Daoy (cell line): ENCODE results near the gene CRELD2. TPM values are rescaled to one million over a fixed set of nuclear protein-coding genes. Genes with fewer than 3 reads are reported as not detected.
A peak's percentile ranks its signal among the peaks of the same experiment; 100 is the strongest.

ENCODE experiments used
- DNase-seq: peaks from one replicate; pipeline ENCODE4 v3.0.0-alpha.2; 2015; ENCODE audit warnings: low read depth
- total RNA-seq: library from RNA; depleted of rRNA; stranded (reverse); fragments of >200 nt; shearing (Covaris generic); gene quantifications from 2 replicates; pipeline ENCODE4 v1.2.3, GENCODE V29; 2014

CRELD2 gene
- total RNA-seq, 1 experiment from 2014 or later = 59.4 TPM

DNA sequence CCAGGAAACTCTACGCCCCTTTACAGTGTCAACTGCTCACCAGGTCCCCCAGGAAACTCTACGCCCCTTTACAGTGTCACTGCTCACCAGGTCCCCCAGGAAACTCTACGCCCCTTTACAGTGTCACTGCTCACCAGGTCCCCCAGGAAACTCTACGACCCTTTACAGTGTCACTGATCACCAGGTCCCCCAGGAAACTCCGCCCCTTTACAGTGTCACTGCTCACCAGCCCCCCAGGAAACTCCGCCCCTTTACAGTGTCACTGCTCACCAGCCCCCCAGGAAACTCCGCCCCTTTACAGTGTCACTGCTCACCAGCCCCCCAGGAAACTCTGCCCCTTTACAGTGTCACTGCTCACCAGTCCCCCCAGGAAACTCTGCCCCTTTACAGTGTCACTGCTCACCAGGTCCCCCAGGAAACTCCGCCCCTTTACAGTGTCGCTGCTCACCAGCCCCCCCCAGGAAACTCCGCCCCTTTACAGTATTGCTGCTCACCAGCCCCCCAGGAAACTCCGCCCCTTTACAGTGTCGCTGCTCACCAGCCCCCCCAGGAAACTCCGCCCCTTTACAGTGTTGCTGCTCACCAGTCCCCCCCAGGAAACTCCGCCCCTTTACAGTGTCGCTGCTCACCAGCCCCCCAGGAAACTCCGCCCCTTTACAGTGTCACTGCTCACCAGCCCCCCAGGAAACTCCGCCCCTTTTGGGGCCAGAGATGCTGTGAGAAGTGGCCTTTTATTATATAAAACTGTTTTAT is 26.8 kb downstream of the CRELD2 start:
- DNase-seq = peak; percentile 49

DNA sequence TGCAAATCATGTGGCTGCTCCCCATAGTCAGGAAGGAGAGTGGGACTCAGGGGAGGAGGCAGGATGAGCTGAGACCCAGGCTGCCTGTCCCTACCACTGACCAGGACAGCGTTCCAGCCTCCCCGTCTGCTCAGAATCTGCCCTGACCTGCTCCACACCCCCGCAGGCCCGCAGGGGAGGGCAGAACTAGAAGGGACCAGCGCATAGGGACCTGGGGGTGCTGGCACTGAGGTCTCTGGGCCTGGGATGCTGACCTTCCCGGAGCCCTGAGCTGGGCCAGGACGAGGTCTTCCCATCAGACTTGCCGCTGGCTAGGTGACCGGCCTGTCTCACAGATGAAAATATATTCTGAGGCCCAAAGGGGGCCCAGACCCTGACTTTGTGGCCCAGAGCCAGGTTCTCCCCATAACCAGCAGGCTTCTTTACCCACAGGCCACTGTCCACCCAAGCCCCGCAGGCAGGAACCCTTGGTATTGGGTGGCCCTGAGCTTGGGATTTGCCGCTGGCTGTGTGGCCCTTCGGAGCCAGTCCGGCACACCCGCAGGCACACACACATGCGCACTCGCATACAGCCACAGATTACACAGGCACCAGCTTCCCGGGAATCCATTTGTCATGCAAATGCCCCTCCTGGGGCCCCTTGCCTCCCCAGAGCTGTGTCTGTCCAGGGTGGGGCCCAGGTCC is 28.3 kb downstream of the CRELD2 start:
- no peak for DNase-seq

DNA sequence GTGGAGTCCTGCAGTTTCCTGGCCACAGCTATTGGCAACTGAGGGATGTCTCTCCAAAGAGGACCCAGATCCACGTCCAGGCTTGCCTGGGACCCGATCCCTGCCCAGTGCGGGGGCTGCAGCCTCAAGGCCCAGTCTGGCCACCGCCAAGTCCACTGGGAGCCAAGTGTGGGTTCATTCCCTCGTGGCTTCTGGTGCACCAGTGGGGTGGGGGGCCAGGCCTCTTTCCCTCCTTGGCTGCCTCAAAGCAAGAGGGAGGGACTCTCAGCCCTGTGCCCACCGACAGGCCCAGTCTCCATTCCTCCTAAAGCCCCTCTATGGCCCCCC is 28.8 kb downstream of the CRELD2 start:
- no peak for DNase-seq

DNA sequence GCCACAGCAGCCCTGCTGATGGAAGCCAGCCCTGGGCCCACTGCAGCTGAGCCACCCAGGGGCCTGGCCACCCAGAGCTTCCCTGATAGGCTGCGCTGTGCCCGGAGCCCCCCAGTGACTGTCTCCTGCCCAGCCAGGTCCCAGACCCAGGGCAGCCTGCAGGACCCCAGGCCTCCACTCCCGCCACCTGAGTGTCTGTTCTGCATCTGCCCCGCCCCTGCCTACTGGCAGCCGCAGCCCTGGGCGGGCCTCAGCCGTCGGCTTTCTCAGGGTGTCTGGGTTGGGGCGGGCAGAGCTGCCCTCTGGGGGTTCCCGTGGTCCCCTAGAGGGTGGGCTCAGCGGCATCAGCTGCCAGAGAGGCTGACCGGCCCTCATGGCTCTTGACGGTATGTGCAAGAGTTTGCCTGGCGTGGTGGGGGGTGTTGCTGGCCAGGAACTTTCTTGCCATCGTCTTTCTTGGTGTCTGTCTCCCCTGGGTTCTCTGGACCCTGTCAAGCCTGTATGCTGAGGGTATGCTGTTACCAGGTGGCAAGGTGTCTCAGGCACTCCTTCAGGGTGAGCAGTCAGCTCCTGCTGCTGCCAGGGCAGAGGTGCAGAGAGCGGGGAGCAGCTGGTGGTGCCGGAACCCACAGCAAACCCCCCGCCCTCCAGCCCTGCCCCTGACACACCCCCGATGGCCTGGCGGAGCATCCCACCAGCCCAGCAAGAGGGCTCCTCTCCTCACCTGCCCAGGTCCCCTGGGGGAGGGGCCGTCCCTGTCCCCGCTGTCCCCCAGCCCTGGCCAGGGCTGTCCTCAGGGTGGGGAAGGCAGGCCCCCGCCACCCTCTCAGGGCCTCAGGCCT is 29.9 kb downstream of the CRELD2 start:
- no peak for DNase-seq

DNA sequence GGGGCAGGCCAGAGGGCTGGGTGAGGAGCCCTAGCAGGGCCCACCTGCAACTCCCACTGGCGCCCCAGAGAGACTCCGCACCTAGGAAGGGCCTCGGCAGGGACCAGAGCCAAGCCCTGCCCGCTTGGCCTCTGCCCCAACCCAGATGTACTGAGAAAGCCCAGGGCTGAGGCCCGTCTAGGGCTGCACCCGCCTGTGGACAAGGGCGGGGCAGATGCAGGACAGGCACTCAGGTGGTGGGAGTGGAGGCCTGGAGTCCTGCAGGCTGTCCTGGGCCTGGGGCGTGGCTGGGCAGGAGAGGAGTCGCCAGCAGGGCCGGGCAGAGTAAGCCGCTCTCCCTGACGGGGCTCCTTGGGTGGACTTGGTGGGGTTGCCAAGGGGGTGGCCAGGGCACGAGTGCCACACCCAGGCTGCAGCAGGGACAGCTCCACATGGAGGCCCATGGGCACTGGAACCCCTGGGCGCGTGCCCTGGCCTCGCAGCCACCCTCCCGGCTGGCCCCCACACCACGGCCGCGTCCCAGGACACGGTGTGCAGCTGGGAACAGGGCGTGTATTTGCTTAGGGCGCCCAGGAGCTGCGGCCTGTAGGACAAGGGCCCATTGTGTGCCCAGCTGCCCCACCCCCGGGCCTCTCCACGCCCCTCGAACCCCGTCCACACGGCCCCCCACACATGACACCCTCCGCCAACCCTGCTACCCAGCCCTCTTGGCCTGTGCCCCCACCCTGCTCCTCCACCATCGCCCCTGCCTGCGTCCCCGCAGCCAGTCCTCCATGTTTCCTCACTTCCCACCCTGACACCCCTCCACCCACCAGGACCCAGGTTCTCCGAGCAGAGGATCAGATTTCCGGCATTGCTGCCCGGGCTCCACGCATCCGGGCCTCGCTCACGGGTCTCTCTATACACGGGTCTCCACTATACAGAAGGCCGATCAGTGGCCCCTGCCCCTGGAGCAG is 30.8 kb downstream of the CRELD2 start:
- DNase-seq = no peak

DNA sequence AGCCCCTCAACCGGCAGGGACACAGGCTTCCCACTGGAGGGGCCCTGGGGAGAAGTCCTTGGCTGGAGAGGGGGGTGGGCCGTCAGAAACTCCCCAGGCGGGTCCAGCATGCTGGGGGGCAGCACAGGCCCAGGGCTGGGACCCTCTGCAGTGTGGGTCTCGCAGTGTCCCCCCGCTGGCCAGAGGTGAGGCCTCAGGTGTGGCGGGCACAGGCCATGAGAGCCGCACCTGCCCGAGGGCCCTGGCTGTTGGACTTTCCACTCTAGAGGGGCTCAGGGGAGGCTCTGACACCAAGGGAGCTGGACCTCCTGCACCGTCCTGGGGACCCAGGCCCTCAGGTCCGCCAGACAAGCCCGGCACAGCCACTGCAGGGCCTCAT is 31.5 kb downstream of the CRELD2 start:
- no peak for DNase-seq

DNA sequence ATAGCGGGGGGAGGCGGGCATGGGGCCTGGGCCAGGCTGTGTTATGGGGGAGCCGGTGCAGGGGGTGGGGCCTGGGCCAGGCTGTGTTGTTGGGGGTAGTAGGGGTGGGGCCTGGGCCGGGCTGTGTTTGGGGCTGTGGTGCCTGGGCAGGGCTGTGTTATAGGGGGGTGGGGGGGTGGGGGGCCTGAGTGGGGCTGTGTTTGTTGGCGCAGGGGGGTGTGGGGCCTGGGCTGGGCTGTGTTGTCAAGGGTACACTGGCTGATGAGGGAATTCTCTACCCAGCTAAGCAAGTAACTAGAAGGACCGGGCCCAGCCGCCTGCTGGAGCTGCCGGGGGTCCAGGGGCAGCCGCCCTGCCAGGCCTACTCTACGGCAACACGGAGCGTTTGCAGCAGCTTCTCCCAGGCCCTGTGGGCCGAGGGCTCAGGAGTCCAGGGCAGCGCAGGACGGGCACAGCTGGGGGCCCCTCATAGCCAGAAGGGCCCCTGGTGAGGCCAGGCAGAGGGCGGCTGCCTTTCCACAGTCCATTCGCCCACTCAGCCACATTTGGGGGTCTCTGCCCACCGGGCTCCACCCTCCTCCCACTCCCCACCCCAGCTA is 32.1 kb downstream of the CRELD2 start:
- DNase-seq = no peak

DNA sequence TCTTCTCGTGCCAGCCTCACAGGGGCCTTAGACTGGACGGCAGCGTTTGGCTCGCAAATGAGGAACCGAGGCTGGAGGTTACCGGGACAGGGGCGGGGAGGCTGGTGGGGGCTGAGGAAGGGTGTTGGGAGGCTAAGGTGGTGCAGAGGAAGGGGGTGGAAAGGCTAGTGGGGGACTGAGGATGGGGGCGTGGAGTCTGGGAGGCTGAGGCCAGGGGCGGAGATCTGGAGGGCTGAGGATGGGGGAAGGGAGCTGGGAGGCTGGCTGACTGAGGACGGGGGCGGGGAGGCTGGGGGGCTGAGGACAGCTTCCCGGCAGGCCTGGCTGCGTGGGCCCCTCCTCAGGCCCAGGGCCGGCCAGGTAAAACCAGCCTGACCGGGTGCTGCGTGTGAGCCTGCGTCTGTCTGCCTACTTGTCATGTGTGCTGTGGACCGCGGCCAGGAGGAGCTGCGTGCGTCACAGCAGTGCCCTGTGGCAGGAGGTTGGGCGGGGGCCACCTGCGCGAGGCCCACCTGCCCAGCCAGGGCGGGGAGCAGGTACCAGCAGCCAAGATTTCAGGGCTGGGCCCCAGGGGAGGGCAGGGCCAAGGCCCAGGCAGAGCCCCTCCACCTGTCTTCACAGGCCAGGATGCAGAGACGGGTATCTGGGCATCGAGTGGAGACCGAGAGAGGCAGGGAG is 32.7 kb downstream of the CRELD2 start:
- DNase-seq = no peak

DNA sequence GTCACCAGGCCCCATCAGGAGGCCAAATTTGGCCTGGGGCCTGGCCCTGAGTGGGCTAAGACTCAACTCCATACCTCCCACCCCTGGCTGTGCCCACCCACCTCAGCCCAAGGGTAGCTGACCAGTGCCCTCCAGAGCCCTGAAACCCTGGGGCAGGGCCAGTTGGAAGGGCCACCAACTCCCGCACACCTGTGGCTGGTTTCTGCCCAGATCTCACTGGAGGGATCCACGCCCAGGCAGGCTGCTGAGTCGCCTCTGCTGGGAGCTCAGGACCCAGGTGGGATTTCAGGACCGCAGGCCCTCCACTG is 33.2 kb downstream of the CRELD2 start:
- no peak for DNase-seq

DNA sequence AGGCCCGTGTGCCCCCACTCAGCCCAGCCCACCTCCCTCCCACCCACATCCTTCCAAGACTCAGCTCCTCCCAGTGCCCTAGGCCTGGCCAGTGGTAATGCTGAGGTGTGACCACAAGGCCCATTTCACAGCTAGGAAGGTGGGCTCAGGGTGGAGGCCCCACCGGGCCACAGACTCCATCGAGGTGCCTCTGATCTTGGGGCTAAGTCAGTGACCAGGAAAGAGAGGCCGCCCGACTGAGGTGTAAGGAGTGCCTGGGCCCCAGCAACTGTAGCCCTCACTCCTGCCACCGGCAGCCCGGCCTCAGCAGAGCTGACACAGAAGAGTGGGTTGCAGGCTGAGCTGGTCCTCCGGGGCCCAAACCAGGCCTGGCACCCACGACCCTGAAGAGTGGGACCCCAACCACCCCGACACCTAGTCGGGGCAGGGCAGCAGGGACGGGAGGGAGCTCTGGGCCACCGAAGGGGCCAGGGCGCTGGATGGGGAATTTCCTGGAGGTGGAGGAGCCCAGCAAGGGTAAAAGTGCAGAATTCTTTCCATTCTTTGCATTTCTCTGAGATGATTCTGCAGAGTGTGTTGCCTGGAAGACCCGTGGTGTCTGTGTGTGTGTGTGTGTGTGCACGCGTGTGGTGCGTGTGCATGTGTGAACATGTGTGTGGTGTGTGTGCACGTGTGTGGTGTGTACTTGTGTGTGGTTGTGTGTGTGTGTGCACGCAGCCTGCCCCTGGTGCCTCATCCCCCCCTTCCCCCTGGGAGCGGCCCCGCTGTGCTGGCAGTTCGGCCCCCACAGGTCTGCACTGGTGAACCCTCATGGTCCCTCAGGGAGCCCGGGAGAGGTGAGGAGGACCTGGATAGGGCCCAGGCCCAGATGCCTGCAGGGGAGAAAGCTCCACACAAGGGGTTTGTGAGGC is 33.8 kb downstream of the CRELD2 start:
- DNase-seq = peak; percentile 60

DNA sequence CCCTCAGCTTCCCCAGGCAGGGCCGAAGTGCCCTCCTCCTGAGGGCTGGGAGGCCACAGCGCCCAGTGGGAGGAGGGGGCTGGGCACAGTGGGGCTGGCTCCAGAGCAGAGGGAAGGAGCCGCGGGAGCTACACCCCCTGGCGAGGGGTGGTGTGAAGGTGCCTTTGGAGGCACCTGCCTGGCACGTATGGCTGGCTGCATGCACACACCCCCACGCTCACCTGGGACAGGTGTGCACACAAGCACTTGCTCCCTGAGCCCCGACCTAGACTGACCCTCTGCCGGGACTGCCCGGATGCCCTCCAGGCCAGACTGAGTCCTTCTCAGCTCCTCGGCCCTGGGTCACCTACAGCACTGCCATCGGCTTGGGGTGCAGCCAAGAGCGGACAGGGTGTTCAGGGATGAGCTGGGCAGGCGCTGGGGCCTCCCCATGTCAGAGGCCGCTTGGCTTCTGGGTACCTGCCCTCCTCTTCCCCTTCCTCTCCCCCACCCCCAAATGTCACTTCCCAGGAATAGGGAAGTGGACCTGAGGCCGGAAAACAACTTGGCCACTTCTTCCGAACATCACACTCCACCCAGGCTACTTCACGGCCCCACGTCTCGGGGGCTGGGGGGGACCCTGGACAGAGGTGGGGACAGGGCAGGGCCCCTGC is 34.7 kb downstream of the CRELD2 start:
- DNase-seq = no peak

DNA sequence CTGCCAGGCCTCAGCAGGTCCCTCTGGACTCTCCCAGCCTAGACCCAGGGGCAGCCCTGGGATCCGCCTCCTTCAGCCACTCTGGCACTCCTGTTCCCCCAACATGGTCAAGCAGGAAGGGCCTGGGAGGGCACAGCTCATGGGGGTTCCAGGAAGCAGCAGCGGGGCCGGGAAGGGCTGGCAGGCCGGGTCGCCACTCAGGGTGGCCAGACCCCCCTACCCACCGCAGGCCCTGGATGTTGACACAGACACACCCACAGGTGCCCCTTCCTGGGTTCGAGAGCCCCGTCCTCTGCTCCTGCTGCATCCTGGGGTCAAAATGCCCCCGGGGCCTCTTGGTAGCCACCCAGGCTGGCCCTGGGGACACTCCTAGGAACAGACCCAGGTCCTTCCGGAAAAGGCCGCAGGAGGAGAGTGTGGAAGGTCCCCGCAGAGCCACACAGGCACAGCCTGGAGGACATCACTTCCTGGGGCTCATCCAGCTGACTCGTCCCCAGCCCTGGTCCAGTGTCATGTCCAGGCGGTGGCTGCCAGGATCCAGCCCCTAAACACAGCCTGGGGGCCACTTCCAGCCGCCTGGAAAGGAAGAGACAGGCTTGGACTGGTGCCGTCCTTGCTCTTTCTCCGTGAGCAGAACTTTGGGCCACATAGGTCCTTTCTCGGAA is 35.4 kb downstream of the CRELD2 start:
- no peak for DNase-seq

DNA sequence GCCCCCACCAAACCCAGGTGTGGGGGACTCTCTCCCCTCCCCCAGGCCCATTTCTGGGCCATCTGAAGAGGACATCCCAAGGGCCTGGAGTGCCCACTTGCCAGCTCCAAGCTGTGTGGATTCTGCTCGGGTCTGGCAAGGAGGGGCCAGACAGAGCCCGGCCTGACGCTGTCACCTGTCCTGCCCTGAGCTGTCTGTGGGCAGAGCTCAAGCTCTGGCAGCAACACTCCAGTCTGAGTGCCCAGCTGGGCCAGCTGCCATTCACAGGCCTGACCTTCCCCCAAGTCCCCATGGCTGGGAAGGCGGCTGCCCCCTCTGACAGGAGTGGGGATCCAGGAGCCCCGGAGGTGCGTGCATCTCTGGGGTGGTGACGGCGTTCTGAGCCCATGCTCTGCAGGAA is 35.9 kb downstream of the CRELD2 start:
- no peak for DNase-seq

DNA sequence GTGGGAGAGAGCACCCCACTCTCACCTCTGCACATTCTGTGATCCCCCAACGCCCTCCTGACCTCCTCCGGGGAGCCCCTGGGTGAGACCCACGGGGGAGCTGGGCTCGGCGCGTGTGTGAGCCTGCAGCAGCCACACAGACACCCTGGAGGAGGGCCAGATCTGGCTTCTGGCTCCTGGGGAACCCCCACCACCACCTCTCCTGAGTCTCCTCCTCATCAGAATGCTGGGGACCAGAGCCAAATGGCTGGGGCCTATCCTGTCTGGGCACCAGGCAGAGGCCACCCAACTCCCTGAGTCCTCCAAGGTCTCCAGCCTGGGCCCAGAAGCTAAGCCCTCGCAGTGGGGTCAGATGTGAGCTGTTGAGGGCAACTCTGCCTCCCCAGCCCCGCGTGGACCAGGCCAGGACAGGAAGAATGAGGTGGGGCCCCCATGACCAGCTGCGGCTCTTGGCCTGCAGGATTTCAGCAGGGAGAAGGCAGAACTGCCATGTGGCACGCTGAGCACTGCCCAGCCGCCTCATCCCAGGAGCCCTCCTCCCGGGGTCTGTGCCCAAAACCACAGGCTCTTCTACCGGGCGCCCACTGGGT is 36.7 kb downstream of the CRELD2 start:
- DNase-seq = no peak

DNA sequence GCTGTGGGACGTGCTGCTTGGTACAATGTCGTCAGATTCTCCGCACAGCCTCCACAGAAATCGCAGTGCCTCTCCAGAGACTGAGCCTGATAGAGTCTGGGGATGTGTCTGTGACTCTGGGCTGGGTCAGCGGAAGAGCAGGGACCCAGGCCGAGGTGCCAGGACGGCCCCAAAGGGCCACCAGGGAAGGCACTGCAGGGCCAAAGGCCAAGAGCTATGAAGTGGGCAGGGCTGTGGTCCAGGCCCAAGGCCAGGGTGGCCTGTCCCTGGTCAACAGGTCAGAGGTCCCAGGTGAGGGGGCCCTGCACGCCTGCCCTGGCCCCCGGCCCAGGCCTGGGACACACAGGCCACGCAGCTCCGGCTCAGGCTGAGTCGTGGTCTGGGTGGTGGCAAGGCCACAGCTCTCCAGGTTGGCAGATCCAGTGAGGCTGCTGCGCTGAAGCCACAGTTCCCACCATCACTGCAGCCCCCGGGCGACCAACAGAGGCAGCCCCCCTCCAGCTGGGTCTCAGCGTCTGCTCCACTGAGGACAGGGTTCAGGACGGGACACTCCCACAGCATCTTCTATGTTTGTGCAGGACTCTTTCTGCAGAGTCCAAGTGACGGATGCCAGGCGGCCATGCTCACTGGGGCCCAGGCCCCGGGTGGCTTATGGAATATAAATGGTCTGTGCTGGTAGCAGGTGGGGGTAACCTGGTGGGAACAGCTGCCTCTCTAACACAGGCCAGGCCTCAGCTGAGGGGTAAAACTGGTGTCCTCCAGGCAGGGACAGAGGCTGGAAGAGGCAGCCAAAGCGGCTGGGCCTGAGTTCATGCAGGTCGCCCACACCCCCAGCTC is 37.4 kb downstream of the CRELD2 start:
- DNase-seq = no peak

DNA sequence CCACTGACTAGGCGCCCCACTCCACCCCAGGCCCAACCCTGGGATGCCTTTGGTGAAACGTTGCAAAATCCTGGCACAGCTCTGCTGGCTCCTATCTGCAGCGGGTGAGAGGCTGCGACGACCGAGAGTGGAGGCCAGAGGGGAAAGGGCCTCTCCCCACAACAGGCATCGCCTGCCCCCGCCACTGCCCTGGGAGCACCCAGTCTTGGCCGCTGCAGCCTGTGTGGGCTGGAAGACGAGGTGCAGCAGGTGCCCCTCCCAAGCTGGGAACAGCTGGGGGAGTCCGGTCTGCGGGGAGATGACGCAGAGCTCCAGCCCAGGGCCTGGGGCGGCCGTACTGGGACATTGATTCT is 38.0 kb downstream of the CRELD2 start:
- no peak for DNase-seq
